ENCODE results near the gene NMD3.

- no peak for TF ChIP-seq CTCF (IDR thresholded peaks at IDR 0.05 in 4 of 5, conservative IDR thresholded peaks at IDR 0.05 in 1 of 5)
- no peak for TF ChIP-seq POLR2A (IDR thresholded peaks at IDR 0.05)
These were observed 50.5 kb downstream of the NMD3 start for GRCh38 chr3:161271646-161272045.

Measured in gastrocnemius medialis (tissue), 4 donors.